ENCODE results near the gene CDH13.

DNA sequence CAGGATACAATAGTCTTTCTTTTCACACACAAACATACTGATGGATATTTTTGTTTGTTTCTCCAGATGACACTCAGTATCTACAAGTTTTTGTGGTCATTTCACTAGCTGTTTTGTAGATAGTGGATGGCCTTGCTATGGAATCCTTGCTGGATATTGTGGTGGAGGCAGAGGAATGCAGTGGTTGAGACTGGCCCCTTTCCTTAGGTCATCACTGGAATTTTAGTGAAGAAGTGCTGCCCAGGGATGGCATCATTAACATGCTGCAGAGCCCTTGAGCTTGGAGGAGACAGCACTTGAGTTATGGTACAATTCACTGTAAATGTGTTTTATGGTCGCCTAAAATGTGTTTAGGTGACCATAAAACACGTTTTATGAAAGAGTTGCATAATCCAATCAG, 725.1 kb downstream of the CDH13 start:
- TF ChIP-seq, protein P1, sequence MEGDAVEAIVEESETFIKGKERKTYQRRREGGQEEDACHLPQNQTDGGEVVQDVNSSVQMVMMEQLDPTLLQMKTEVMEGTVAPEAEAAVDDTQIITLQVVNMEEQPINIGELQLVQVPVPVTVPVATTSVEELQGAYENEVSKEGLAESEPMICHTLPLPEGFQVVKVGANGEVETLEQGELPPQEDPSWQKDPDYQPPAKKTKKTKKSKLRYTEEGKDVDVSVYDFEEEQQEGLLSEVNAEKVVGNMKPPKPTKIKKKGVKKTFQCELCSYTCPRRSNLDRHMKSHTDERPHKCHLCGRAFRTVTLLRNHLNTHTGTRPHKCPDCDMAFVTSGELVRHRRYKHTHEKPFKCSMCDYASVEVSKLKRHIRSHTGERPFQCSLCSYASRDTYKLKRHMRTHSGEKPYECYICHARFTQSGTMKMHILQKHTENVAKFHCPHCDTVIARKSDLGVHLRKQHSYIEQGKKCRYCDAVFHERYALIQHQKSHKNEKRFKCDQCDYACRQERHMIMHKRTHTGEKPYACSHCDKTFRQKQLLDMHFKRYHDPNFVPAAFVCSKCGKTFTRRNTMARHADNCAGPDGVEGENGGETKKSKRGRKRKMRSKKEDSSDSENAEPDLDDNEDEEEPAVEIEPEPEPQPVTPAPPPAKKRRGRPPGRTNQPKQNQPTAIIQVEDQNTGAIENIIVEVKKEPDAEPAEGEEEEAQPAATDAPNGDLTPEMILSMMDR (IDR thresholded peaks at IDR 0.05): no peak
- no peak for TF ChIP-seq POLR2A (IDR thresholded peaks at IDR 0.05)

All from thyroid gland (tissue), 4 donors.